T-cell (primary cell): Measurements from ENCODE around the gene MAPT. TPM values are rescaled to one million over a fixed set of nuclear protein-coding genes. Genes with fewer than 3 reads are reported as not detected.

Experiments
- ATAC-seq, 4 experiments: fragments of 200-7000 bp in 3 of 4; fragments of 150-1000 bp in 1 of 4; cut with Tn5 transposase; replicated peaks in 1 of 4; 1 replicate in 3 of 4; 2 replicates in 1 of 4; pipeline ENCODE4 v1.10.0; 2021; ENCODE audit warnings: moderate library complexity in 3 of 4, mild to moderate bottlenecking in 2 of 4, moderate number of reproducible peaks in 1 of 4
- CTCF ChIA-PET, 2 donors: fragments of 300-600 bp; sonication (Branson Sonifier 250); formaldehyde crosslinking; loops; one replicate each; lab custom pipeline; 2022; ENCODE audit warnings: antibody characterized with exemption in 2 of 2; lab: Charles Lee
- POLR2A ChIA-PET, 2 donors: fragments of 300-600 bp; sonication (Branson Sonifier 250); formaldehyde crosslinking; loops; one replicate each; lab custom pipeline; 2022; ENCODE audit warnings: antibody characterized with exemption in 2 of 2; lab: Charles Lee
- DNase-seq, 35 experiments: peaks; one replicate each; pipeline versions ENCODE4 v3.0.0 to v3.0.0-alpha.2; 2013 to 2023
- H3K27ac ChIP-seq: one replicate; pipeline ENCODE4 v1.5.1; 2013; ENCODE audit warnings: low read length
- H3K27me3 ChIP-seq, 2 experiments: replicated peaks in 1 of 2; 1 replicate in 1 of 2; 2 replicates in 1 of 2; pipeline versions ENCODE4 v1.6.1 to v1.7.0; 2013; ENCODE audit warnings: low read length in 1 of 2, mixed read lengths in 1 of 2; ENCODE audit not compliant: control insufficient read depth in 2 of 2, insufficient read depth in 2 of 2; ENCODE audit errors: extremely low read depth in 1 of 2
- H3K36me3 ChIP-seq, 2 donors: 1 replicate in 1 of 2; 2 replicates in 1 of 2; pipeline versions ENCODE4 v1.6.1 to v1.7.0; 2013; ENCODE audit warnings: low read length in 1 of 2; ENCODE audit not compliant: control insufficient read depth in 2 of 2, insufficient read depth in 1 of 2; ENCODE audit errors: extremely low read depth in 1 of 2
- H3K4me1 ChIP-seq, 2 experiments: 1 replicate in 1 of 2; 2 replicates in 1 of 2; pipeline versions ENCODE4 v1.6.1 to v1.7.0; 2013; ENCODE audit warnings: low read length in 2 of 2, mixed read lengths in 1 of 2; ENCODE audit not compliant: insufficient read depth in 2 of 2, control insufficient read depth in 1 of 2; ENCODE audit errors: extremely low read depth in 1 of 2
- H3K4me3 ChIP-seq, 2 donors: 1 replicate in 1 of 2; 2 replicates in 1 of 2; pipeline versions ENCODE4 v1.5.1 to v1.7.0; 2013; ENCODE audit warnings: mild to moderate bottlenecking in 2 of 2, low read length in 1 of 2, moderate library complexity in 1 of 2; ENCODE audit not compliant: control insufficient read depth in 1 of 2; ENCODE audit errors: extremely low read depth in 1 of 2
- H3K9me3 ChIP-seq: 2 replicates; pipeline ENCODE4 v1.7.0; 2013
- H3K27ac Mint-ChIP-seq, 2 donors: one replicate each; pipeline ENCODE4 v1.8.0; 2020 to 2021; ENCODE audit warnings: mild to moderate bottlenecking in 2 of 2, mixed read lengths in 2 of 2
- H3K27me3 Mint-ChIP-seq, 2 donors: one replicate each; pipeline ENCODE4 v1.8.0; 2021 to 2022; ENCODE audit warnings: mixed read lengths in 2 of 2
- H3K36me3 Mint-ChIP-seq: one replicate; pipeline ENCODE4 v1.8.0; 2021; ENCODE audit warnings: mixed read lengths
- H3K4me1 Mint-ChIP-seq, 3 donors: one replicate each; pipeline ENCODE4 v1.8.0; 2020 to 2022; ENCODE audit warnings: mixed read lengths in 3 of 3, mild to moderate bottlenecking in 1 of 3
- H3K4me3 Mint-ChIP-seq, 3 donors: one replicate each; pipeline ENCODE4 v1.8.0; 2020 to 2022; ENCODE audit warnings: mild to moderate bottlenecking in 3 of 3, mixed read lengths in 3 of 3, moderate library complexity in 3 of 3
- H3K9me3 Mint-ChIP-seq, 3 donors: one replicate each; pipeline ENCODE4 v1.8.0; 2020 to 2022; ENCODE audit warnings: mixed read lengths in 3 of 3
- WGBS: methylation state at CpG from one replicate; pipeline ENCODE4 v1.1.5; 2013; ENCODE audit warnings: missing lambda C conversion rate; ENCODE audit not compliant: insufficient coverage; 5-methylcytosine and 5-hydroxymethylcytosine counted together
- total RNA-seq, 35 experiments: library from RNA in 6 of 35; stranded (reverse) in 6 of 35; fragments of 120-200 nt in 1 of 35; gene quantifications; one replicate each; pipeline versions ENCODE4 v1.2.1 to v1.2.4 and lab custom pipeline; 2013 to 2026

Gene MAPT
- total RNA-seq, 5 donors from 2014 or later (not counting 1 experiment from before 2014, with no cell fraction given), result 0.86 to 1.8 (median 1.2) TPM

DNA sequence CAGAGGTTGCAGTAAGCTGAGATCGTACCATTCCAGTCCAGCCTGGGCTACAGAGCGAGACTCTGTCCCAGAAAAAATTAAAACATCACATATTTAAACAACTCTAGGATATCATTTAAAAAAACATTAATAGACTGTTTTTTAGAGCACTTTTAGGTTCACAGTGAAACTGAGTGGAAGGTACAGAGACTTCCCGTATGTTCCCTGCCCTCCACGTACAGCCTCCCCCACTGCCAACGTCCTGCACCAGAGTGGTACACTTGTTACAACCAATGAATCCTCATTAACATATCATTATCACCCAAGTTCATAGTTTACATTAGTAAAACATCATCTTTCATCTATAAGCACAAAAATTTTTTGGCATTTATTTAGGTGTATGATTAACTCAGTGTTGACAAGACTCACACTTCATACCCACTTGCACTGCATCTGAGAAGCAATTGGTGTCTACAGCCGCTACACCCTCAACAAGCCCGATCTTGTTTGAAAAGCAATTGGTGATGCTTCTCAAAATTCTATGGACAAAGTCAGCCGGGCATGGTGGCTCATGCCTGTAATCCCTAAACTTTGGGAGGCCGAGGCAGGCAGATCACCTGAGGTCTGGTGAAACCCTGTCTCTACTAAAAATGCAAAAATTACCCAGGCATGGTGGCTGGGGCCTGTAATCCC lies 64.8 kb downstream of the MAPT start:
- Mint-ChIP-seq H3K27me3 (peaks cover 0 to 3% of the 10 kb centered on the region in 2 donors), H3K36me3 (no peaks in the 10 kb centered on the region), H3K9me3 (no peaks in the 10 kb centered on the region), H3K4me3 (no peak overlapping the region), H3K4me1 (no peaks in the 10 kb centered on the region), H3K27ac (no peak overlapping the region)
- Histone ChIP-seq H3K27me3 (peaks cover 0 to 3% of the 10 kb centered on the region in 2 experiments), H3K36me3 (no peaks in the 10 kb centered on the region), H3K4me1 (no peaks in the 10 kb centered on the region), H3K27ac (no peak overlapping the region), H3K9me3 (no peaks in the 10 kb centered on the region), H3K4me3 (no peak overlapping the region)
- 82% methylated on average over 2 of the region's 9 CpGs for WGBS
- POLR2A ChIA-PET, result no interaction called here
- DNase-seq, result no peak
- CTCF ChIA-PET, result no interaction called here
- no peak for ATAC-seq

DNA sequence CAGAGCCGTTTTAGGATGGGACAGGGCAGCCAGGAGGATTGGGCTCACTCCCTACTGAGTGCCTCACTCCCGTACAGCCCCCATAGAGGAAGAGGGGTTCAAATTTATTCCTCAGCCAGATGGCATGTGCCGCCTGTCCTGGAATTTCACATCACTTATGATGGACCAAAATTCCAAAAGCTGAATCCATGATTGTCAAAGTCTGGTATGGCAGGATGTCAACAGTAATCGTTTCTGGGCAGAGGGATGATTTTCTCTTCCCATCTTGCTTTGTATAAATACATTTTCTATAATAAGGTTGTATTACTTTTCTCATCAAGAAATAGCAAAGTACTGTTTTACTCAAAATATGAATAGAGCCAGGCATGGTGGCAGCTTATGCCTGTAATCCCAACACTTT lies 66.0 kb downstream of the MAPT start:
- Histone ChIP-seq H3K27me3 (peaks cover 0 to 9% of the 10 kb centered on the region in 2 experiments), H3K9me3 (no peaks in the 10 kb centered on the region), H3K36me3 (no peaks in the 10 kb centered on the region), H3K4me3 (no peak overlapping the region), H3K4me1 (no peaks in the 10 kb centered on the region), H3K27ac (no peak overlapping the region)
- ATAC-seq (no peak), DNase-seq (no peak)
- CTCF ChIA-PET, result no interaction called here
- Mint-ChIP-seq H3K27ac (no peak overlapping the region), H3K4me1 (no peaks in the 10 kb centered on the region), H3K27me3 (peaks cover 0 to 4% of the 10 kb centered on the region in 2 donors), H3K36me3 (no peaks in the 10 kb centered on the region), H3K9me3 (no peaks in the 10 kb centered on the region), H3K4me3 (no peak overlapping the region)
- POLR2A ChIA-PET, result no interaction called here
- WGBS, result 83% methylated on average over 2 of the region's 4 CpGs

DNA sequence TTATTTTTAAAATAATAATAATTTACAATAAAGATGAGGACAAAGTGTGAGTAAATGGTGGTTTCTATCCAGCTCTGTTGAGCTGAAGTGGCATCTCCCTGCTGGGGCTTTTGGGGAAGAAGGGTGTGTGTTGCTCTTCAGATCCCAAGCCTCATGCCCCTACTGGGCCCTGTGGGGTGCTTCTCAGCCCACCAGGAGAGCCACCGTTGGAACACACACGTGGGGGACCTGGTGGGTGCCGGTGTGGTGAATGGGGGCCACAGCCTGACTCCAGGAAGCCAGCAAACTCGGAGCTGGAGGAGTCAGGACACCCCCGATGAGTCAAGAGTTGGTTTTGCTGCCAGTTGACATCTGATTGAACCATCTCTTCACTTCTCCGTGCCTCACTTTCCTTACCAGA lies 66.9 kb downstream of the MAPT start:
- DNase-seq (no peak), ATAC-seq (no peak)
- WGBS, result 86% methylated on average over 3 of the region's 6 CpGs
- no peak overlapping the region for H3K4me3 Mint-ChIP-seq
- H3K4me1 Mint-ChIP-seq, result no peaks in the 10 kb centered on the region
- H3K36me3 Mint-ChIP-seq, result no peaks in the 10 kb centered on the region
- H3K27me3 Mint-ChIP-seq, result peaks cover 0 to 11% of the 10 kb centered on the region in 2 donors
- Histone ChIP-seq H3K27me3 (peaks cover 0 to 15% of the 10 kb centered on the region in 2 experiments), H3K36me3 (no peaks in the 10 kb centered on the region), H3K9me3 (no peaks in the 10 kb centered on the region), H3K27ac (no peak overlapping the region), H3K4me1 (no peaks in the 10 kb centered on the region), H3K4me3 (no peak overlapping the region)
- ChIA-PET POLR2A (no interaction called here), CTCF (no interaction called here)
- no peak overlapping the region for H3K27ac Mint-ChIP-seq
- no peaks in the 10 kb centered on the region for H3K9me3 Mint-ChIP-seq

DNA sequence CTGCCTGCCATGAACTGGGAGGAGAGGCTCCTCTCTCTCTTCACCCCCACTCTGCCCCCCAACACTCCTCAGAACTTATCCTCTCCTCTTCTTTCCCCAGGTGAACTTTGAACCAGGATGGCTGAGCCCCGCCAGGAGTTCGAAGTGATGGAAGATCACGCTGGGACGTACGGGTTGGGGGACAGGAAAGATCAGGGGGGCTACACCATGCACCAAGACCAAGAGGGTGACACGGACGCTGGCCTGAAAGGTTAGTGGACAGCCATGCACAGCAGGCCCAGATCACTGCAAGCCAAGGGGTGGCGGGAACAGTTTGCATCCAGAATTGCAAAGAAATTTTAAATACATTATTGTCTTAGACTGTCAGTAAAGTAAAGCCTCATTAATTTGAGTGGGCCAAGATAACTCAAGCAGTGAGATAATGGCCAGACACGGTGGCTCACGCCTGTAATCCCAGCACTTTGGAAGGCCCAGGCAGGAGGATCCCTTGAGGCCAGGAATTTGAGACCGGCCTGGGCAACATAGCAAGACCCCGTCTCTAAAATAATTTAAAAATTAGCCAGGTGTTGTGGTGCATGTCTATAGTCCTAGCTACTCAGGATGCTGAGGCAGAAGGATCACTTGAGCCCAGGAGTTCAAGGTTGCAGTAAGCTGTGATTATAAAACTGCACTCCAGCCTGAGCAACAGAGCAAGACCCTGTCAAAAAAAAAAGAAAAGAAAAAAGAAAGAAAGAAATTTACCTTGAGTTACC lies 68.0 kb downstream of the MAPT start:
- H3K4me3 ChIP-seq, result no peak overlapping the region
- Mint-ChIP-seq H3K27ac (no peak overlapping the region), H3K27me3 (peaks cover 3 to 16% of the 10 kb centered on the region in 2 donors), H3K4me1 (no peaks in the 10 kb centered on the region), H3K9me3 (no peaks in the 10 kb centered on the region), H3K4me3 (no peak overlapping the region), H3K36me3 (no peaks in the 10 kb centered on the region)
- POLR2A ChIA-PET, result no interaction called here
- 96% methylated on average over 11 of the region's 12 CpGs for WGBS
- DNase-seq (no peak), ATAC-seq (no peak)
- CTCF ChIA-PET, result interaction anchor here in 1 of 2 donors (0.6 kb wide), 2 partner anchors 43 to 74 kb away, joined by 3 to 6 read pairs; no protein-coding TSS in a partner anchor
- no peaks in the 10 kb centered on the region for H3K36me3 ChIP-seq
- no peaks in the 10 kb centered on the region for H3K9me3 ChIP-seq
- no peak overlapping the region for H3K27ac ChIP-seq
- peaks cover 0 to 16% of the 10 kb centered on the region in 2 experiments for H3K27me3 ChIP-seq
- no peaks in the 10 kb centered on the region for H3K4me1 ChIP-seq

DNA sequence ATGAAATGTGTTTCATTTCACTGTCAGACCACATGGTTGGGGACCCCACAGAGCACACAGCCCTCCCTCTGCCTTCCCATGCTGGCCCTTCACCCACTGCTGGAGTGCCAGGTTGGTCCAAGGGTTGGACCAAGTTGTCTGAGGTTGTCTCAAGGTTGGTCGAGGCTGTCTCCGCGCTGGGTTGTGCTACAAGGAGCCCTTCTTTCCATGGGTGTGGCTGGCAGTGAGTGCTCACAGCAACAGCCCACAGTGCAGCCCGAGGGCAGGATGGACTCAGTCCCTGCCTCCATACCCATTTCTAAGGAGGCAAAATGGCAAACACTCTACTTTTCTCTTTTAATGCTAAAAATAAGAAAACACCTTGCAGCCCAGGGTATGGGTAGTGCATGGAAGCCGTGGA lies 68.9 kb downstream of the MAPT start:
- ATAC-seq, result no peak
- Histone ChIP-seq H3K36me3 (no peaks in the 10 kb centered on the region), H3K9me3 (no peaks in the 10 kb centered on the region), H3K27me3 (peaks cover 0 to 19% of the 10 kb centered on the region in 2 experiments), H3K27ac (no peak overlapping the region), H3K4me1 (no peaks in the 10 kb centered on the region), H3K4me3 (no peak overlapping the region)
- WGBS, result 93% methylated on average over 4 of the region's 5 CpGs
- no peak for DNase-seq
- CTCF ChIA-PET, result no interaction called here
- H3K27ac Mint-ChIP-seq, result no peak overlapping the region
- no peaks in the 10 kb centered on the region for H3K36me3 Mint-ChIP-seq
- no peak overlapping the region for H3K4me3 Mint-ChIP-seq
- no peaks in the 10 kb centered on the region for H3K4me1 Mint-ChIP-seq
- H3K9me3 Mint-ChIP-seq, result no peaks in the 10 kb centered on the region
- H3K27me3 Mint-ChIP-seq, result peaks cover 8 to 23% of the 10 kb centered on the region in 2 donors
- POLR2A ChIA-PET, result no interaction called here

DNA sequence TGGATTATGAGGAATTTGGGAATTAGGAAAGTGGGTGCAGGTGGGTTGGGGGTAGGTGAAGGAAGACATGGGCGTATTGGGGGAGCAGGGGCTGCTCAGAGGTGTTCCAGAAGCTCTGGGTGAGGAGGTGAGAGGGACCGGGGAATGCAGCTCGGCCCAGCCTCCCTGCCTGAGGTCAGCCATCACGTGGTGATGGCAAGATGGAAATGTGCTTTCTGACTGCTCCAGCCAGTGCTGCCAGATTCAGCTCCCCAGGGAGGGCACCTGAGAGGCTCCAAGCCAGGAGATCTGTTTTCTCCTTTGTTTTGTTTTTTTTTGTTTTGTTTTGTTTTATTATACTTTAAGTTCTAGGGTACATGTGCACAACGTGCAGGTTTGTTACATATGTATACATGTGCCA lies 69.5 kb downstream of the MAPT start:
- WGBS, result 73% methylated on average over 4 of the region's 5 CpGs
- no peak overlapping the region for H3K27ac Mint-ChIP-seq
- H3K36me3 Mint-ChIP-seq, result no peaks in the 10 kb centered on the region
- H3K4me1 Mint-ChIP-seq, result no peaks in the 10 kb centered on the region
- Histone ChIP-seq H3K27me3 (peaks cover 0 to 19% of the 10 kb centered on the region in 2 experiments), H3K4me1 (no peaks in the 10 kb centered on the region), H3K36me3 (no peaks in the 10 kb centered on the region), H3K4me3 (no peak overlapping the region), H3K9me3 (no peaks in the 10 kb centered on the region), H3K27ac (no peak overlapping the region)
- peaks cover 8 to 23% of the 10 kb centered on the region in 2 donors for H3K27me3 Mint-ChIP-seq
- POLR2A ChIA-PET, result no interaction called here
- no peak overlapping the region for H3K4me3 Mint-ChIP-seq
- ATAC-seq, result no peak
- CTCF ChIA-PET, result no interaction called here
- no peak for DNase-seq
- no peaks in the 10 kb centered on the region for H3K9me3 Mint-ChIP-seq
